HG02943 (cell line): ENCODE results near the gene NBAS.
A peak's percentile ranks its signal among the peaks of the same experiment; 100 is the strongest.

Experiments
- ATAC-seq: cut with Tn5 transposase; IDR thresholded peaks from one replicate; pipeline ENCODE4 v1.9.1; 2021; ENCODE audit warnings: mild to moderate bottlenecking, low read depth, moderate library complexity; ENCODE audit not compliant: unreplicated experiment

Gene NBAS

DNA sequence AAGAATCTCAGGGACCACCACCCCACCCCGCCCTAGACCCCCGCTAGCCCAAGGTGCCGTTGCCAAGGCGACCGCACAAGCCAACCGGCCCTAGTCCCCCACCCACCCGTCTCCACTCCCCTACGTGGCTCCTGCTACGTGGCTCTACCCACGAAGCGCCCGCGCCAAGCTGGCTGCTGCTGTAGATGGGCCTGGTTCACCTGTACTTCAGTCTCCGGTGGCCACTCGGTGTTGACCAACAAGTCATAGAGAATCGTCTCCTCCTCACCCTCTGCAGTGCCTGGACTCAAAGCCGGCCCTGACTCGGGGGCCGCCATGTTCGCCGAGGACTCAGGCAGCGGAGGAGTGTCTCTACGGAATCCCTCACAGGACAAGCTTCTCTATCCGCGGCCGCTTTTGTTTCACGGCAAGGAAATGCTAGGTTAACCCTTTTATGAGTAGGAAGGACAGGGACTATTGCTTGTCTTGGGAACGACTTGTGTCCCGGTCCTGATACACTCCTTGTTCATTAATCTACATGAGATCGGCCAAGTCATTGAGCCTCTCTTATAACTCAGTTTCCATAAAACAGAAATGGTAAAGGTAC is at the start of gene NBAS:
Gene NBAS (minus strand): TSS at position 347 of the 586 bp plus-strand sequence. CDS start 30 bp downstream, at position 317.
- ATAC-seq, result peak; percentile 90

DNA sequence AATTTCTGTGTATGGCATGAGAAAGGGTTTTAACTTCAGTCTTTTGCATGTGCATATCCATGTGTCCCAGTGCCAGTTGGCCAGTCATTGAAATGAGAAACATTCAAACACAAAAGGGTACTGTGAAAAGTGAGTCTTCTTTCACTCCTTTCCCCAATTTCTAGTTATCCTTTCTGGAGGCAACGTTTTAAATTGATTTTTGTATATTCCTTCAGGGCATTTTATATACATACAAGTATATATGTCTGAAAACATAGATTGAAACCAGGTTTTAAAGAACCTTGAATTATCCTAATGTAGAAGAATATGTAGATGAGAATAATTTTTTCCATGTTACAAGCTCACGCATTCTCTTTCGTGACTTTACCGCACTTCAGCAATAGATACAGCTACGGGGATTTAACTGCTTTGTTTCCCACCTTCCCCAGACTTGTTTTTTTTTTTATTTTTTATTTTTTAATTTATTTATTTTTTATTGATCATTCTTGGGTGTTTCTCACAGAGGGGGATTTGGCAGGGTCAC is 49.4 kb upstream of the NBAS start:
- ATAC-seq, result no peak

DNA sequence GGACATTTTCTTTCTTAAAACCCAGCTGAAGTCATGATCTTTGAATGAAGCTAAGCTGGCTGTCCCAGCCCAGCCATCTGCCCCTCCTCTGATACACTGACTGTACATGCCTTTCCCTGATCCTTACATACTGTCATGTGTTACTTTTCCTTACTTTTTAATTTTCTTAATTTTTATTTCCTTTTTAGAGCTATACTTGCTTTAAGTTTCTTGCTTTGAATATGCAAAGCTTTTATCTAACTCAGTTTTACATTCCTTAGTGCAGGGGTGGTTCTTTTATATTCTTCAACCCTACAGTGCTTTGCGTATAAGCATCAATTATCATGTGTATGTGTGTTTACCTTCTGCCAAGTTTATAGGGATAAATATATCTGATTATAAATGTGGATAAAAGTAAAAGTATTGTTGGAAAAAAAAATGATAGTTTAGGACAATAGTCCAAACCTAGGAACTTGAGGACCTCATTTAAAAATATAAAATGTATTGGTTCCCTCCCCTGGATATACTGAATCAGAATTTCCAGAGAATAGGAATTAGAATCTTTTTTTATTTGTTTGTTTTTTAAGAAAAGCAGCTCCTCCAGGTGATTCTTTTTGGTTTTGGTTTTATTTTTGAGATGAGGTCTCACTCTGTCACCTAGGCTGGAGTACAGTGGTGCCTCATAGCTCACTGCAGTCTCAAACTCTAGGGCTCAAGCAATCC is 48.4 kb upstream of the NBAS start:
- ATAC-seq, result no peak

DNA sequence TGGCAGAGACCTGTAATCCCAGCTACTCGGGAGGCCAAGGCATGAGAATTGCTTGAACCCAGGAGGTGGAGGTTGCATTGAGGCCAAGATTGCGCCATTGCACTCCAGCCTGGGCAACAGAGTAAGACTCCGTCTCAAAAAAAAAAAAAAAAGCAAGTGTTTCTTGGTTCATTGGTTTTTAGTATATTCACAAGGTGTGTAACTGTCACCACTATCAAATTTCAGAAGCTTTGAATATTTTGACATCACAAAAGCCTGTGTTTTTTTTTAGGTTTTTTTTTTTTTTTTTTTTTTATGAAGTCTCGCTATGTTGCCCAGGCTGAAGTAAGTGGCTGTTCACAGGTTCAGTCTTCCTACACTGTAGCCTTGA is 47.2 kb upstream of the NBAS start:
- ATAC-seq, result no peak

DNA sequence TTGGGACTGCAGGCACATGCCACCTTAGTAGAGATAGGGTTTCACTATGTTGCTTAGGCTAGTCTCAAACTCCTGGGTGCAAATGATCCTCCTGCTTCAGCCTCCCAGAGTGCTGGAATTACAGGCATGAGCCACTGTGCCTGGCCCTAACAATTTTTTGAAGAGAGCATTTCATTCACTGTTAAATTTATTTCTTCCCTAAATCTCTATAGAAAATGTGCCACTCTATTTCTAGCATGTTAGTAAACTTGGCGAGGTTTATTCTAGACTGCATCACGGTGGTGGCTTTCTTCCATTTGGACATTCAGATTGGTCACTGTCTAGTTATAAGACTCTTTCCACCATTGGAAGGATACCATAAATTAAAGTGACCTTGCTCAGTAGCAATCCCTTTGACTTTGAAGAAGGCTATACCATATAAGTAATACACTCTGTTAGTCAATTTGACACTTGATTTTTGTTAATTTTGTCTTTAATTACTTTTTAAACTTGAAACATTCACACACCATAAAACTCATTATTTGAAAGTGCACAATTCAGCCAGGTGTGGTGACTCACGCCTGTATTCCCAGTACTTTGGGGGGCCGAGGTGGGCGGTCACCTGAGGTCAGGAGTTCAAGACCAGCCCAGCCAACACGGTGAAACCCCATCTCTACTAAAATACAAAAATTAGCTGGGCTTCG is 46.7 kb upstream of the NBAS start:
- no peak for ATAC-seq

DNA sequence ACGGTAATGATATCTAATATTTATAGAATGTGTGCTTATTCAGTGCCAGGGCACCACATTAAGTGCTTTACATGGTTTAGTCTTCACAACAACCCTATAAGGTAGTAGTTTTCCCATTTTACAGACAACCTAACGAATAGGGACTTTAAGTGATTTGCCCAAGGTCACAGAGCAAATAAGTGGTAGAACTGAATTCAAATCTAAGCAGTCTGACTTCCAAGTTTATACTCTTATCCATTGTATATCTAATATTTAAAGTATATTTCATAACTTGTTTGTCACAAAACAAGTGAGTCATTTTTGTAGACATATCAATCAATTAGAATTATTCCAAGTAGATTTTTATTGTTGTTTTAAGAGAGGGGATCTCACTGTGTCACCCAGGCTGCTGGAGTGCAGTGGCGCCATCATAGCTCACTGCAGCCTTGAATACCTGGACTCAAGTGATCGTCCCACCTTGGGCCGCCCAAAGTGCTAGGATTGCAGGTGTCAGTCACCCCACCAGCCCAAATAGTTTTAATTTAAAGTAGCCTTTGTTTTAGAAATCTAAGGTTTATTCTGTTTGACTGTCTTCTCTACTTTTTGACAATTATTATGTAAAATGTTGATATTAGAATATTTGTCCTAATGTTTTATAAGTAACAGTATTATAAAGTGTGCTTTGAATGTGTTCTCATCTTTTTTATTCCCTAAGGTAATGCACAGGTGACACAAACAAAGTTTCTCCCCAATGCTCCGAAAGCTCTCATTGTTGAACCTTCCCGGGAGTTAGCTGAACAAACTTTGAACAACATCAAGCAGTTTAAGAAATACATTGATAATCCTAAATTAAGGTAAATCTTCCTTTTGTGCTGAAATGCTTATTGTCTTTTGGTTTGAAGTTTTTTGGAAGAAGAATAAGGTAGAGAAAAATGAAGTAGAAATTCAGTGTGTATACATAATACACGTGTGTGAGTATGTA is 45.6 kb upstream of the NBAS start:
- ATAC-seq, result no peak

DNA sequence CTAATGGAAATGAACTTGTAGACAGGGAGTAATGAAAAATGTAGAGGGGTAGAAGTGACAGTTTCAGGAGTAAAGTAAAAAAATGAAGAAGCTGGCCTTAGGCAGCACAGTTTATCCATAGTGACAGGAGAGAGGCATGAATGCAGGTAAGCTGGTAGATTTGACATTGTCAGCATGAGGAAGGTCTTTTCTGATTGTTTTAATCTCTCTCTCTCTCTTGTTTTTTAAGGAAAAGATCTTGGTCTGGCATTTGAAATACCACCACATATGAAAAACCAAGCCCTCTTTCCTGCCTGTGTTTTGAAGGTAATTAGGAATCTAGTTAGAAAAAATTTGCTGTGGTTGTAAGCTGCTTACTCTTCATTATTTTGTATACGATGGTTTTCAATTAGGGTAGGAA is 44.6 kb upstream of the NBAS start:
- ATAC-seq, result no peak

DNA sequence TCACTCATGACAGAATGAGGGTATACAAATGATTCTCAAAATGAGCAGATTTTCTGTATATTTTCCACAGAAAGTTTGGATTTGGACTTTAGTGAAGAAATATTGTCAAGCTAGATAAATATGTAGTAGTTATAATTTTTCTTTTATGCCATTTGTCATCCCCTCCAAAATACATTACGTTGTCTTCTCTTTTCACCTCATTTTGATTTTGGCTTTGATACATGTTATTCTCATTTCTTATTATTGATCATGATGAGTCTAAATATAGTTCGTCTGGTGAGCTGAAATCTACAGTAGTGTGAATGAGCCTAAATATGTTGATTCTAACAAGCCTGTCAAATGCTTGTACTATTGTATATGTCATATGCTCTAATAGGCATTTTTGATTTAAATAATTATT is 42.8 kb upstream of the NBAS start:
- no peak for ATAC-seq

DNA sequence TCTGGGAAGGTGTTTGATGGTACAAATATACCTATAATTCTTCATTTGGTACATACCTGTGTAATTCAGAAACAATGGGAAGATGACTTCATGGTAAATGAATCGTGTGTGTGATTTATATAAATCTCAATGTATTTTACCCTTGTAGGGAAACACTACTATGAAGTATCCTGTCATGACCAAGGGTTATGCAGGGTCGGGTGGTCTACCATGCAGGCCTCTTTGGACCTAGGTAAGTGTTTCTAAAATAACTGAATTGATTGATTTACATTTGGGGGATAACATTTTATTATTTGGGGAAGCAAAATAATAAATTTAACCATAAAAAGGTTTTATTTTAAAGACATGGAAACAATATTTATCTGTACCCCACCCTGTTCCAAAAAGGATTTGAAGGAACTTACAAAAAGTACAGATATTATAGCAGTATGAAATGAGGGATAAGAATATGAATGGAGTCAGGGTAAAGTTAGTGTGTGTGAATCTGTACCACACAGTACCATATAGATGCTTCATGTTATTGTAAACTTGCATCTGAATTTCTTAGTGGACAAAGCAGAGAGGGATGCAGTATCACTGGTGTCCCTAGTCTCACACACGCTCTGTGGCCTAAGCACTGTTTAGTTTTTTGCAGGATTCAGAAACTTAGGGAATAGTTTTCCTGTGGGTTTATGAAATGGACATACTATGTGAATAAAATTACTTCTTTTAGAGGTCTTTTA is 42.1 kb upstream of the NBAS start:
- no peak for ATAC-seq

DNA sequence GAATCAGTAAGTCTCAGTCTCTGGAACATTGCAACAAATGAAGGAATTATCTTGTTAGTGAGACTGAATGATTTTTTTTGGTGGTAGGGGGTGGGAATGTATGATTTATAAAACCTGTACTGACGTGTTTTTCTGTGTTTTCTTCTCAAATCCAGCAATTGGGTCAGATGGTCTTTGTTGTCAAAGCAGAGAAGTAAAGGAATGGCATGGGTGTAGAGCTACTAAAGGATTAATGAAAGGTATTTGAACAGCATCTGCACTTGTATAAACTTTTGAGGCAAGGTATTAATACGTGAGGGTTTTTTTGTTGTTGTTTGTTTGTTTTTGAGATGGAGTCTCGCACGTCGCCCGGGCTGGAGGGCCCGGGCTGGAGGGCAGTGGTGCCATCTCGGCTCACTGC is 41.3 kb upstream of the NBAS start:
- ATAC-seq, result no peak

DNA sequence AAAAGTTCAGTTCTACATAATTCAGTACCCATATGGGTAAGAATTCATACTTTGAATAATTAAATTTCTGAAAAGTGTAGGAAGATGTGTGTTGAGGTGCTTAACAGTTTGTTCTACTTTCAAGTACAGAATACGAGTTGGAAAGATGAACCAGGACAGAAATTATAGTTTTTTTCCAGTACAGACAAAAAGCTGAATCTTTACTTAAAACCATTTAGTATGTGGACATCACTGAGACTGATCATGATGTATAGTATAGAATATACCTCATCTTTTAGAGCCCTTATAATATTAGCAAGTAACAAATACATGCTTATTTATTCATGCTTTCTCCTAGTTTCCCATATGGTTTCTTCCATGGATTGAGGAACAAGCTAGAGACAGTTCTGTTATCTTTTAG is 40.5 kb upstream of the NBAS start:
- no peak for ATAC-seq

DNA sequence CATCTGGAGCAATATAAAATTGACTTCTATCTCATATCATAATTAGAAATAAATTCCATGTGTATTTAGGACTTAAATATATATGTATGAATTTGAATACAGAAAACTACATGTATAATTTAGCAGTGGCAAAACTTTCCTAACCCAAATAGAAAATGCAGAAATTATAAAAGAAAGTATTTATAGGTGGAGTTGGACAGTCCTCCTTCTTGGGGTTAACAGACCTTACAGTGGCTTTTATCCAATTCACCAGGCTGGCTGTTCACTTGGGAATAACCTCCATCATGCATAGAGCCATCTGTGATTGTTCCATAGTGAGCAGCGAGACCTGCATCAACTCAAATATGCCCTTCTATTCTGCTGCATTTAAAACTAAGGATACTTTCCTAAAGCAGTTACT is 38.9 kb upstream of the NBAS start:
- ATAC-seq, result no peak

DNA sequence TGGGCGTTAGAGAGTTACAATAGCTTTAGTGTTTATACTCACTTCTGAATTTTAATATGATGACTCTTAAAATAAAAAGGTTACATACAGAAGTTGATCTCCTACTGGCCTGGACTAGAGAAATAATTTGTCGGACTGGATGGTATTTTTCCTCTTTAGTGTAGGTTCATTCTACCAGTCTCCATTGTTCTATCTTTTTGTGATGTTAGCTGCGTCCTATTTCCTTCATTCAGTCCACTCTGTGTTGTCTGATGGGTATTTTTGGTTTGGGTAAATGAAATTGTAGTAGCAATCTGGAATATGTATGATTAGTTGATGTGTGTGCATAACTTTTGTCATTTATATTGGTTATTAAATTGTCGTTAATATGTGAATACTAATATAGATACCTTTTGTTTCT is 35.8 kb upstream of the NBAS start:
- ATAC-seq, result no peak

DNA sequence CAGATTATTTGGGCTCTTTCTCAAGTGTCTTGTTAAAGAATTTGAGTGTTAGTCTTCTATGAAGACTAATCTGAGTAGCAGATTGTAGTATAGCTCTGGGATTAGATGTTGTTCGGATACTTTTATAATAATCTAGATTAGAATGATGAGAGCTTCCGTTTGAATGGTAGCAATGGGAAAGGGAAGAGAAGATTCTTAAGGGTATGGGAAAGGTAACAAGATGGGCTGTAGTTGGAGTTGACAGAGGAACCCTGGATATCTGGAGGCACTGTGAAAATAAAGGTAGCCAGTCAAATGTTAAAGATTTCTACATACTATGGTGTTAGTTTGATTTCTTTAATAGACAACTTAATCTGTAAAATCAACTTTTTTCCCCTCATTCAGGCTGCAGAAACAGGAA is 35.2 kb upstream of the NBAS start:
- no peak for ATAC-seq

DNA sequence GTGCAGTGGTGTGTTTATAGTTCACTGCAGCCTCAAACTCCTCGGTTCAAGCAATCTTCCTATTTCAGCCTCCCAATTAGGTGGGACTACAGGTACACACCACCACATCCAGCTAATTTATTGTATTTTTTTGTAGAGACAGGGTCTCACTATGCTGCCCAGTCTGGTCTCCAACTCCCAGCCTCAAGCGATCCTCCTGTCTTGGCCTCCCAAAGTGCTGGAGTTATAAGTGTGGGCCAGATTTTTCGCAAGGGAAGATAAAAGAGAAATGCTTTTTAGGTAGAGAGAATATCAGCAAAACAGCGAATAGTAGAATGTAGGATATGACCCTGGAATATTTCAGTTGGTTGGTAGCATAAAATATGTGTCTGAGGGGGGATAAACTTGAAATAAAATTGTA is 34.8 kb upstream of the NBAS start:
- ATAC-seq, result no peak

DNA sequence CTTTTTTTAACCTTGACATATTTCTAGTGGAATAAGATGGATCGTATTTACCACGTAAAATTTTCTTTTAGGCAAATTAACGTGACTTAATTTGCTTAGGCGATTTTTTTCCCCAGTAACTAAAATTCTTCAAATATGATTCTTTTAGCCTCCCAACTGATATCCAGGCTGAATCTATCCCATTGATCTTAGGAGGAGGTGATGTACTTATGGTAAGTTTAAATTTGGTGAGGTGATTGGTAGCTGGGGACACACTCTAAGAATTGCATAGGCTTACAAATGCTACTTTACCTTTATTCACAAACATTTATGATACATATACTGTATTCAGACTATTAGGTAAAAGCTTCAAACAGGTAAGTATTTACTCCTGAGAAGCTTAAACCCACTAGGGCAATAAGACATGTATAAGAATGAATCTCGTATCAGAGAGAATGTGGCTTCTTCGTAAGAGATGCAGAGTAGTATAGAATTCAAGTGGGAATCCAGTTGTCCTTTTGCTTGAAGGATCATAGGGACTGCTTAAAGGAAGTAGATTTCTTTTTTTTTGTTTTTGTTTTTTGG is 34.3 kb upstream of the NBAS start:
- no peak for ATAC-seq

DNA sequence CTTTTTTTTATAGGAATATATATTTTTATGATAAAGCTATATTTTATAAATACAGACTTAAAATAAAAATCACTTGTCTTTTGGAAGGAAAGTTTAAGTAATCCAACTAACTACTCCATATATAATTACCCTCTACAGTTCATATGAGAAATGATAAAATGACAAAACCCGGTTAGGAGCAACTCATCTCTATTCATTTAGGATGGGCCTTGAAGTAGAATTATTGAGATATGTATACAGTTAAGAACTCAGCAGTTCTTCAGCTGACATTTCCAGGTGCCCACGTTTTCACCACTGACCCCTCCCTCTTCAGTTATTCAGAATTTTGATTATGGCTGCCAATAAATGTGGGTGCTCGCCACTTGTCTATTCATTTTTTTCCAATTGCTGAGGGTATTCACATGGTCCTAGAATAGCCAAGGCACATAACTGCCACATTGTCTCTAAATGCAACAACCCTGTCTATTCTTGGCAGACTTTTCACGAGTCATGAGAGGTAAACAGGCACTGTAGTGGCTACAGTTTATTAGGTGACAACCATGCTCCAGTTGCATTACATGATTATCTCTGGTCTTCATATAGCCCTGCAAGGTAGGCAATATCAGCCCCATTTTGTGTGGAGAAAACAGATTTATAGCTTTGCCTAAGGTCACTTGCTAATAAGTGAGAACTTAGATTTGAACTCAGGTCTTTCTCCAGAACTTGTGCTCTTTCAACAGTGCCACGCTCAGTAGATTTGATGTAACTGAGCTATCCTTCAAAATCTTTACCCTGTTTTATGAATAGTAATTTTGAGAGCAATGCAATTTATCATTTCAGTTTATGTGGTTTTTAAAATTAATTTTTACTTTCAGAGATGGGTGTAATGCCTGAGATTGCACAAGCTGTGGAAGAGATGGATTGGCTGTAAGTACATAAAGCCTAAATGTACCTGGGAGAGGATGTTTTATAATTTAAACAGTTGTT is 33.4 kb upstream of the NBAS start:
- ATAC-seq, result no peak

DNA sequence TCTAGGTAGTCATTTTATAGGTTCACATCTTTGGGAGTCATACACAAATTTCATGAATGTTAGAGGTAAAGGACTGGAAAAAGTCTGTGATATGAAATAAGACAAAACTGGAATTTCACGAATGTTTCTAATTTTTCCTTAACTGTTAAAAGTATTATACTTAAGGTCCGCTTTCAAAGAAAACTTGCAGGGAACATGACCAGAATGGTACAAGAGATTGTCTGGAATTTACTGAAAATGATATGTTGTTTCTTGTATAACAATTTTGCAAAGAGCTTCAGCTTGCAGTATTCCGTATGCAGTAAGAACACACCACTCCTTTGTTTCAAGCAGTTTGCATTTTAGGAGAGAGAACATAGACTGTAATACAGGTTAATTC is 32.2 kb upstream of the NBAS start:
- ATAC-seq, result no peak
